ENCODE results near the gene PCNA. TPM values are rescaled to one million over a fixed set of nuclear protein-coding genes. Genes with fewer than 3 reads are reported as not detected.

The PCNA gene
- total RNA-seq, 1 experiment from 2014 or later: 457 TPM

GRCh38 chr20:5143851-5144250, 24.1 kb upstream of the PCNA start:
- DNase-seq (ENCODE audit: low read depth): no peak

- no peak for DNase-seq (ENCODE audit: low read depth)
Observed at GRCh38 chr20:5141615-5142014, 21.9 kb upstream of the PCNA start.

DNA sequence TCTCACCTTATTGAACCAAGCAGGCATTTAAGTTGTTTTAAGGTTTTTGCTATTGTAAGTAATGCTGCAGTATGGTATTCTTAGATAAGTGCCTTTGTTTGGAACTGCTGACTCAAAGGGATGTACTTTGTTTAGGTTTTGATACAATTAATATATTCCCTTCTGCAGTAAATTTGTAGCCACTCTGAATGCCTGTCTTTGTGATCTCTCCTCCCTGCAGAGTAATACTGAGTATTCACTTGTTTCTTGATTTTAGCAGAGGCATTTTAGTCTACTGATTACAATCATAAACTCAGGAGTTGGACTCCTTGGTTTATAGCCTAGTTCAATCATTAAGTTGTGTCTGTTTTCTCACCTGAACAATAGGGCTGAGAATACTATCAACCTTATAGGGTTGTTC, 20.4 kb upstream of the PCNA start:
- no peak for DNase-seq (ENCODE audit: low read depth)

DNA sequence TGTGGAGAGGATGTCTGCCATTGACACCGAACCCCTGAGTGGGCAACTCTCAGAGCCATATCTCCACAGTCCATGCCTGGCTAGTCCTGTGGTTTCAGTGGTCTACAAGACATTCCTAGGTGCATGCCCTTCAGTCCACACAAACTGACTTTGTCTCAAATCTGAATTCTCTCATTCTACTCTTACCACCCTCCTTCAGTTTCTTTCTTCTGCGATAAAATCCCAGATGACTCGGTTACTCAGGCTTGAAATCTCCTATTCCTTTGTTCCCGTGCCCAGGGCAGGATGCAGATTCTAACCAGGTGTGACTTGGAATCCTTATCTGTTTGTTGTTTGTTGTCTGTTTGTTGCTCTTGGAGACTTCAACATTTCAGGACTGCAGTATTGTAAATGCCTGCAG, 16.3 kb upstream of the PCNA start:
- DNase-seq (ENCODE audit: low read depth): peak; percentile 12

DNA sequence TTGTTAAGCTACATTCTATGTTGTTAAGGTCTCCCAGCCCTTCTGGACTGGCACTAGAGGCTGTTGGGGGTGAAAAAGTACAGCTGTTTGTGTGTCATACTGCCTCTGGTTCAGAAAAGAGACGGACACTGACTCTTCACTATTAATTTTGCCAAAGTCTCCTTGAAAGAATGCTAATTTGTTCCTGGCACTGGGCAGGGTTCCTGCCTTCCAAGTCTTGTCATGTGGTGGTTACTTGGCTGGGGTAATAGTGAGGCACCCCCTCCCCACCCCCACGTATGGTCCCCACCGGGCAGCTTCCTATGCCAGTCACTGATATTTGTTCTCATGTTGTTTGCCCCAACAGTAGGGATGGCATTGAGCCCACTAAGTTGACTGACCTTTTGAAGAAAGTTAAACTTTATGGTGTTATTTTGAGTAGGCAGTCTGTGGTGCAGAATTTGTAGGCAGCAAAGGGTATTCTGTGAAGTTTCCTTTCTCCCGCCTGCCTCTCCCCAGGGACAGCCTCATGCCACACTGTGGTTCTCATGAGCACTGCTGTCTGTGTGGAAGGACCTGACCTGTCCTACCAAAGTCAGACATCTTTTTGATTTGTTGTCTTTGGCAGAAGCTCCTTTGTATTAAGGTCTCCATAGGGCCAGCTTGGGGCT, 15.7 kb upstream of the PCNA start:
- DNase-seq (ENCODE audit: low read depth): no peak

DNA sequence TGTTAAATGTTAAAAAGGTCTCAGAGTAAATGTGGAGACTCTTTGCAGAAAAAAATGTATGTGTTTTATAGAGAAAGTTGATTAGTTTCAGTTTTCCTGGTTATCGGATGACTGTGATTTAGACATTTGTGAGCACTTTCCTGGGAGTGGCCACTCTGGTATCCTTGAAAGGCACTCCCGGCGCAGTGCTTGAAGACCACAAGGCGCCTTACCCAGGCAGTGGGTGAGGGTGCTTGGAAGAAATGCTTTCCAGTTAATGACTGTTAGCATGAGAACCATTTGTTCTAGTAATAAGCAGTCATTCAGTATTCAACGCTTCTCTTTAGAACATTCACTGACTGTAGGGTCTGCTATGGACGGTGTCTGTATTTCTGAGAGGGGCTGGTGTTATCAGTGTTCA, 14.2 kb upstream of the PCNA start:
- DNase-seq (ENCODE audit: low read depth): no peak

DNA sequence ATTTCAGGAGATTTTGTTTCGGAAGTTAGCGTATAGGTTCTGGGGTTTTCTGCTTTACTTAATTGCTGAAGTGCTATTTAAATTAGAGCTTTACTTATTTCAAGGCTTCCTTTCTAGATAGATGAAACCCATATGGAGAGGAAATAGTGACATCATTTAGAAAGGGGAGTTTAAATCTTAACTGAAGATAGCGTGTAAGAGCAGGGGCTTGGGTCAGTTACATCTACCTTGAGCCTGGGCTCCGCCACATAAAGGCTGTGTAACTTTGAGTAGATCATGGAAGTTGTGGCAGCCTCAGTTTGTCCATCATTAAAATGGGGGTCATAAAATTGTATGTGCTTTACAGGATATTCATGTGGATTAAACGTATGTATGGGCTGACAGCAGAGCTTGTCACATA, 11.7 kb upstream of the PCNA start:
- DNase-seq (ENCODE audit: low read depth): no peak

GRCh38 chr20:5128886-5129285, 9.1 kb upstream of the PCNA start:
- DNase-seq (ENCODE audit: low read depth): no peak

- DNase-seq (ENCODE audit: low read depth): no peak
Observed at GRCh38 chr20:5127859-5128424, 8.2 kb upstream of the PCNA start.

- peak; percentile 44 for DNase-seq (ENCODE audit: low read depth)
Observed at GRCh38 chr20:5127204-5127858, 7.6 kb upstream of the PCNA start.

GRCh38 chr20:5126512-5127203, 6.9 kb upstream of the PCNA start, which contains the start of gene CDS2:
TSS of gene CDS2 (plus strand) at chr20:5127008. CDS start at chr20:5127093, 85 bp downstream.
- DNase-seq (ENCODE audit: low read depth): peak; percentile 97

- DNase-seq (ENCODE audit: low read depth): no peak
Observed at GRCh38 chr20:5122873-5123260, 3.1 kb upstream of the PCNA start.

DNA sequence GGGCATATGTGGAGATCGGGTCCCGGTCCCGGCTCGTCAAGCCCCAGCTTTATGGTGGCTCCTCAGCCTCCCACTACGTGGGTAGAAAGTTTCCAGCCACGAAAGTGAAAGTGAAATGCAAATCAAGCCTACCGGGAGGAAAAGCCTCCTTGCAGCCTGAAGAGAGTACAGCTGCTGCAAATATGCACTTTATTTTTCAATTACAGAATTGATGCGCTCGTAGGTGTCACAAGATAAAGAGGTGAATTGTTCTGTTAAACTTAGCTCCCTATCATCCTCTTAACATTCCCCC, 373 bp upstream of the PCNA start:
- DNase-seq (ENCODE audit: low read depth): no peak

GRCh38 chr20:5119143-5119434, 669 bp downstream of the PCNA start:
- DNase-seq (ENCODE audit: low read depth): no peak

DNA sequence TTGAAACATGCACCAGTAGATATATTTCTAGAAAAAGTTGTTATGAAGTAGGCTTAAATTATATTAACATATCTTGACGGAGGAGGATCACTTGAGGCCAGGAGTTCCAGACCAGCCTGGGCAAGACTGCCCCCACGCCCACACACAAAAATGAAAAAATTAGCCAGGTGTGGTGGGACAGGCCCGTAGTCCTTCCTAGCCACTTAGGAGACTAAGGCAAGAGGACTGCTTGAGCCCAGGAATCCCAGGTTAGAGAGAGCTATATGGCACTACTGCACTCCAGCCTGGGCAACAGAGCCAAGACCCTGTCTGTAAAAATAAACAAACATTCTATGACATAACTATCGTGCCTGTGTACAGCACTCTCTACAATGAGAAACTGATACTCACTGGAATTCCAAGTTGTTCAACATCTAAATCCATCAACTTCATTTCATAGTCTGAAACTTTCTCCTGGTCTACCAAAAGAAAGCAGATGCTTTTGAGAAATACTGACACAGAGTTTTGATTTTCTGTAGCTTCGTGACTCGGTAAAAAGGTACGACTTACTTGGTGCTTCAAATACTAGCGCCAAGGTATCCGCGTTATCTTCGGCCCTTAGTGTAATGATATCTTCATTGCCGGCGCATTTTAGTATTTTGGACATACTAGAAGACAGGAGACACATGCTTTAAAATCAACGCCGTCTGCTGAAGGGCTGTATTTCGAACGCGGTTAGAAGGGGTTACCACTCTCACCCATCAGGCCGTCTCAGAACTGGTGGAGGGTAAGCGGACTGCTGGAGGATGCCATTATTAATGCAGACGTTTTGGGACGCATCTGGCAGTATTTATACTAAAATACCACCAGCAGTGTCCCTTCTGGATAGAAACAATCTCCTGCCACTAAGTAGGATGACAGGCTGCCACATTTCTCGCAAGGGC, 1.3 kb downstream of the PCNA start:
- DNase-seq (ENCODE audit: low read depth): no peak

- no peak for DNase-seq (ENCODE audit: low read depth)
Observed at GRCh38 chr20:5116875-5117274, 2.9 kb downstream of the PCNA start.

DNA sequence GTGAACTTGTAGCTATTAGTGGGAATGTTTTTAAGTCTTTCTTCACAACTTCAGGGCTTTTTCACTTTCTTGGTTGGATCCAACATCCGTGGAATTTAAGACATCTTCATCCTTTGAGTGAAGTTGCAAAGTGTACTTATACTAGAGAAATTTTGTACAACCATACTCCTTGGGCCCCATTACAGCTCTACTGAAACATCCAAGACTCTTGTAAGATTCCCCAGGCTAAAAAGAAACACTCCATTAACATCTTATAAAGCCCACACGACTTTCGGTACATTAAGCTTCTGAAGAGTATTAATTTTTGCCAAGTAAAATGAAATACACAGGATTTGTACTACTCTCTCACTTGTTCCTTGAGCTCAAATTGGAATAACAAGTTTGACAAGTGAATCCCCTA, 5.4 kb downstream of the PCNA start:
- no peak for DNase-seq (ENCODE audit: low read depth)

GRCh38 chr20:5113615-5113986, 6.2 kb downstream of the PCNA start:
- DNase-seq (ENCODE audit: low read depth): no peak

GRCh38 chr20:5109276-5109675, 10.5 kb downstream of the PCNA start:
- no peak for DNase-seq (ENCODE audit: low read depth)

GRCh38 chr20:5104479-5104878, 15.3 kb downstream of the PCNA start:
- no peak for DNase-seq (ENCODE audit: low read depth)

GRCh38 chr20:5100684-5101347, 18.9 kb downstream of the PCNA start:
- DNase-seq (ENCODE audit: low read depth): peak; percentile 57
